Keratinocyte (primary cell): ENCODE measurements around the gene LHX6. TPM values are rescaled to one million over a fixed set of nuclear protein-coding genes. Genes with fewer than 3 reads are reported as not detected.

Source experiments
- DNase-seq: peaks from one replicate; pipeline ENCODE4 v3.0.0-alpha.2; 2011; ENCODE audit warnings: low read depth, missing footprints, low spot score
- FAIRE-seq: peaks from 2 replicates; lab custom pipeline; 2011; peaks lifted over from hg19 to GRCh38; lab: Jason Lieb, UNC
- H2AFZ ChIP-seq: 2 replicates; pipeline ENCODE4 v1.6.0; 2012; ENCODE audit warnings: low read length, control low read depth, inconsistent platforms; ENCODE audit not compliant: control insufficient read depth
- H3K27ac ChIP-seq: 2 replicates; pipeline ENCODE4 v1.5.1; 2011; ENCODE audit warnings: low read length; ENCODE audit not compliant: control insufficient read depth, insufficient read depth
- H3K27me3 ChIP-seq: 3 replicates; pipeline ENCODE4 v1.6.0; 2011; ENCODE audit warnings: low read length; ENCODE audit not compliant: control insufficient read depth, insufficient read depth; ENCODE audit errors: extremely low read depth
- H3K36me3 ChIP-seq, 2 experiments: 2 replicates in 1 of 2; 3 replicates in 1 of 2; pipeline ENCODE4 v1.5.1; 2011; ENCODE audit warnings: low read length in 2 of 2, mild to moderate bottlenecking in 1 of 2; ENCODE audit not compliant: control insufficient read depth in 2 of 2, insufficient read depth in 2 of 2; ENCODE audit errors: extremely low read depth in 1 of 2
- H3K4me1 ChIP-seq: 3 replicates; pipeline ENCODE4 v1.5.1; 2011; ENCODE audit warnings: low read length; ENCODE audit not compliant: control insufficient read depth, insufficient read depth; ENCODE audit errors: extremely low read depth
- H3K4me2 ChIP-seq: 3 replicates; pipeline ENCODE4 v1.6.0; 2011; ENCODE audit warnings: low read depth, low read length; ENCODE audit not compliant: control insufficient read depth, insufficient read depth; ENCODE audit errors: extremely low read depth
- H3K4me3 ChIP-seq, 3 experiments: fragments of 200-600 bp in 1 of 3; sonication (generic) in 1 of 3; 2 replicates in 2 of 3; 3 replicates in 1 of 3; pipeline ENCODE4 v1.5.1; 2011 to 2016; ENCODE audit warnings: low read length in 3 of 3, mild to moderate bottlenecking in 3 of 3, control low read depth in 2 of 3, inconsistent platforms in 1 of 3, low read depth in 1 of 3, mixed read lengths in 1 of 3, mixed run types in 1 of 3, moderate library complexity in 1 of 3; ENCODE audit not compliant: control insufficient read depth in 2 of 3, insufficient read depth in 2 of 3; ENCODE audit errors: extremely low read depth in 1 of 3
- H3K79me2 ChIP-seq: 2 replicates; pipeline ENCODE4 v1.6.0; 2012; ENCODE audit warnings: low read length; ENCODE audit not compliant: control insufficient read depth, insufficient read depth
- H3K9ac ChIP-seq: 3 replicates; pipeline ENCODE4 v1.6.0; 2011; ENCODE audit warnings: low read length; ENCODE audit not compliant: control insufficient read depth, insufficient read depth; ENCODE audit errors: extremely low read depth
- H3K9me1 ChIP-seq: 3 replicates; pipeline ENCODE4 v1.6.0; 2011; ENCODE audit warnings: low read length; ENCODE audit not compliant: control insufficient read depth, insufficient read depth; ENCODE audit errors: extremely low read depth
- H3K9me3 ChIP-seq: 2 replicates; pipeline ENCODE4 v1.5.1; 2012; ENCODE audit warnings: low read depth, low read length; ENCODE audit not compliant: control insufficient read depth
- H4K20me1 ChIP-seq: 3 replicates; pipeline ENCODE4 v1.6.0; 2011; ENCODE audit warnings: low read length; ENCODE audit not compliant: control insufficient read depth, insufficient read depth; ENCODE audit errors: extremely low read depth
- CTCF ChIP-seq, 3 experiments: IDR thresholded peaks in 1 of 3; conservative IDR thresholded peaks in 1 of 3; optimal IDR thresholded peaks in 1 of 3; 2 replicates in 2 of 3; 3 replicates in 1 of 3; pipeline versions ENCODE3 to v1.5.1; 2011; ENCODE audit warnings: low read length in 3 of 3, mild to moderate bottlenecking in 3 of 3, moderate library complexity in 2 of 3, control low read depth in 1 of 3, inconsistent platforms in 1 of 3; ENCODE audit not compliant: insufficient read depth in 2 of 3; ENCODE audit errors: extremely low read depth in 1 of 3
- EZH2 ChIP-seq: IDR thresholded peaks from one replicate; pipeline ENCODE4 v1.6.1; 2012; ENCODE audit warnings: inconsistent platforms, mild to moderate bottlenecking, low read length, moderate library complexity
- dilution Hi-C: fragments of 300-500 bp; cut with MboI; formaldehyde crosslinking; loops from one replicate; pipeline ENCODE4 v1.7.0; 2020; ENCODE audit warnings: low sequenced_read_pairs; ENCODE audit not compliant: extremely low pct_ligation_motif_present
- polyA plus RNA-seq, 5 experiments: library from polyadenylated mRNA; depleted of rRNA in 3 of 5; stranded (reverse) in 3 of 5; stranded (forward) in 1 of 5; unstranded in 1 of 5; fragments of >200 nt; gene quantifications; 1 replicate in 1 of 5; 2 replicates in 3 of 5; 3 replicates in 1 of 5; pipeline versions ENCODE4 v1.2.1 to v1.2.3, GENCODE V29; 2011 to 2012; ENCODE audit warnings: missing spikeins in 2 of 5, low read depth in 1 of 5, low replicate concordance in 1 of 5

The LHX6 gene
- polyA plus RNA-seq, 1 donor (not counting 4 experiments of a cell fraction or from before 2014, with no cell fraction given): 0.13 TPM

- Histone ChIP-seq H3K9ac (no peak overlapping the region), H4K20me1 (no peaks in the 10 kb centered on the region), H3K27ac (no peak overlapping the region), H3K9me3 (no peaks in the 10 kb centered on the region), H3K9me1 (no peaks in the 10 kb centered on the region), H3K27me3 (peaks cover 8% of the 10 kb centered on the region), H3K4me1 (no peaks in the 10 kb centered on the region), H3K4me3 (no peak overlapping the region), H3K79me2 (no peaks in the 10 kb centered on the region), H2AFZ (no peak overlapping the region), H3K36me3 (no peaks in the 10 kb centered on the region), H3K4me2 (no peak overlapping the region)
- DNase-seq (no peak), FAIRE-seq (no peak)
- dilution Hi-C loops: no loop called here
- TF ChIP-seq CTCF (optimal IDR thresholded peaks at IDR 0.05 in 1 of 3, IDR thresholded peaks at IDR 0.05 in 1 of 3, conservative IDR thresholded peaks at IDR 0.05 in 1 of 3; ENCODE audit: extremely low read depth in 1 of 3, insufficient read depth in 2 of 3, low read length in 3 of 3) (no peak), EZH2 (no peak)
Measured at GRCh38 chr9:122204055-122204454, 24.7 kb downstream of the LHX6 start.

GRCh38 chr9:122202111-122202510 is 26.6 kb downstream of the LHX6 start:
- H3K9me3 ChIP-seq: no peaks in the 10 kb centered on the region
- no peak for FAIRE-seq
- no peak overlapping the region for H2AFZ ChIP-seq
- no peak overlapping the region for H3K27ac ChIP-seq
- TF ChIP-seq EZH2: no peak
- no peak for TF ChIP-seq CTCF (optimal IDR thresholded peaks at IDR 0.05 in 1 of 3, IDR thresholded peaks at IDR 0.05 in 1 of 3, conservative IDR thresholded peaks at IDR 0.05 in 1 of 3; ENCODE audit: extremely low read depth in 1 of 3, insufficient read depth in 2 of 3, low read length in 3 of 3)
- H3K9me1 ChIP-seq: no peaks in the 10 kb centered on the region
- peaks cover 23% of the 10 kb centered on the region for H3K27me3 ChIP-seq
- H3K4me1 ChIP-seq: no peaks in the 10 kb centered on the region
- no peak for DNase-seq
- H3K4me2 ChIP-seq: no peak overlapping the region
- no peaks in the 10 kb centered on the region for H3K36me3 ChIP-seq
- H3K9ac ChIP-seq: no peak overlapping the region
- dilution Hi-C loops: no loop called here
- no peaks in the 10 kb centered on the region for H3K79me2 ChIP-seq
- H4K20me1 ChIP-seq: no peaks in the 10 kb centered on the region
- no peak overlapping the region for H3K4me3 ChIP-seq
